Lung (tissue), 12 donors: ENCODE data around the gene GRN. TPM values are rescaled to one million over a fixed set of nuclear protein-coding genes. Genes with fewer than 3 reads are reported as not detected.

Experiments
- ATAC-seq: fragments of 200-7000 bp; cut with Tn5 transposase; one replicate; pipeline ENCODE4 v1.9.1; 2020; ENCODE audit warnings: moderate number of reproducible peaks; ENCODE audit not compliant: insufficient read depth, low FRiP score
- DNase-seq, 3 donors: peaks; one replicate each; pipeline ENCODE4 v3.0.0-alpha.2; 2013 to 2017
- H3K27ac ChIP-seq, 2 donors: one replicate each; pipeline ENCODE4 v1.5.1; 2013; ENCODE audit warnings: mild to moderate bottlenecking in 2 of 2, moderate library complexity in 2 of 2, control low read depth in 1 of 2, inconsistent platforms in 1 of 2, low read depth in 1 of 2, low read length in 1 of 2
- H3K27me3 ChIP-seq, 3 donors: one replicate each; pipeline ENCODE4 v1.5.1; 2013; ENCODE audit warnings: low read length in 2 of 3; ENCODE audit not compliant: control insufficient read depth in 3 of 3, insufficient read depth in 3 of 3
- H3K36me3 ChIP-seq, 4 donors: one replicate each; pipeline ENCODE4 v1.5.1; 2013; ENCODE audit warnings: low read length in 4 of 4, mild to moderate bottlenecking in 1 of 4, moderate library complexity in 1 of 4; ENCODE audit not compliant: control insufficient read depth in 4 of 4, insufficient read depth in 4 of 4
- H3K4me1 ChIP-seq, 5 donors: one replicate each; pipeline ENCODE4 v1.5.1; 2013; ENCODE audit warnings: low read length in 5 of 5, mild to moderate bottlenecking in 2 of 5, moderate library complexity in 1 of 5; ENCODE audit not compliant: control insufficient read depth in 5 of 5, insufficient read depth in 5 of 5
- H3K4me3 ChIP-seq: one replicate; pipeline ENCODE4 v1.5.1; 2013; ENCODE audit warnings: mild to moderate bottlenecking, control low read depth, moderate library complexity
- H3K9ac ChIP-seq, 2 donors: one replicate each; pipeline ENCODE4 v1.5.1; 2013; ENCODE audit warnings: low read length in 2 of 2, control low read depth in 1 of 2; ENCODE audit not compliant: insufficient read depth in 1 of 2
- H3K9me3 ChIP-seq, 4 donors: one replicate each; pipeline ENCODE4 v1.5.1; 2013; ENCODE audit warnings: low read length in 3 of 4, mild to moderate bottlenecking in 1 of 4, moderate library complexity in 1 of 4; ENCODE audit not compliant: control insufficient read depth in 4 of 4, insufficient read depth in 3 of 4
- CTCF ChIP-seq: IDR thresholded peaks from 2 replicates; pipeline ENCODE4 v1.5.1; 2012; ENCODE audit warnings: mild to moderate bottlenecking; ENCODE audit errors: control extremely low read depth, extremely low read depth
- WGBS, 2 donors: extraction: QIAGEN DNeasy Blood & Tissue Kit; methylation state at CpG; one replicate each; pipeline ENCODE4 v1.1.7; 2013; 5-methylcytosine and 5-hydroxymethylcytosine counted together
- polyA plus RNA-seq, 2 donors: library from polyadenylated mRNA; stranded (reverse); fragments of 200-250 nt; gene quantifications; one replicate each; pipeline ENCODE4 v1.2.1, GENCODE V29; 2013
- total RNA-seq, 2 donors: library from RNA; depleted of rRNA in 1 of 2; stranded (reverse); fragments of >200 nt in 1 of 2; gene quantifications; one replicate each; pipeline ENCODE4 v1.2.1, GENCODE V29; 2014 to 2021
- donor health status: control.
- donor health status: control.
- donor health status: Bipolar disorder and iron deficiency.
- donor health status: healthy.
- donor health status: DM: yes; HTN: yes; CAD: no.

Gene GRN
- total and polyA plus RNA-seq, 4 donors, result 160 to 753 (median 510) TPM

- WGBS, 2 donors, result 72 to 81% methylated on average over 4 of the region's 4 CpGs
- no peak overlapping the region for H3K27ac ChIP-seq
Measured at GRCh38 chr17:44381810-44382305, 36.8 kb downstream of the GRN start.

GRCh38 chr17:44382917-44383316, 37.8 kb downstream of the GRN start:
- no peak for ATAC-seq
- no peak for TF ChIP-seq CTCF
- no peak overlapping the region for H3K9ac ChIP-seq
- H3K4me1 ChIP-seq, result peaks cover 0 to 16% (median 0%) of the 10 kb centered on the region in 5 donors
- H3K9me3 ChIP-seq, result no peaks in the 10 kb centered on the region
- WGBS, 2 donors, result 92 to 96% methylated on average over 6 of the region's 6 CpGs
- no peaks in the 10 kb centered on the region for H3K36me3 ChIP-seq
- no peak overlapping the region for H3K4me3 ChIP-seq
- no peak overlapping the region for H3K27ac ChIP-seq
- H3K27me3 ChIP-seq, result peaks cover 0 to 21% (median 3%) of the 10 kb centered on the region in 3 donors
- no peak for DNase-seq

More at GRCh38 chr17:44381810-44382305, 36.8 kb downstream of the GRN start:
- TF ChIP-seq CTCF, result no peak
- H3K9ac ChIP-seq, result no peak overlapping the region
- H3K36me3 ChIP-seq, result no peaks in the 10 kb centered on the region
- no peaks in the 10 kb centered on the region for H3K9me3 ChIP-seq
- no peak for ATAC-seq
- H3K27me3 ChIP-seq, result peaks cover 0 to 21% (median 3%) of the 10 kb centered on the region in 3 donors
- DNase-seq, result no peak
- H3K4me1 ChIP-seq, result peaks cover 0 to 18% (median under 1%) of the 10 kb centered on the region in 5 donors
- H3K4me3 ChIP-seq, result no peak overlapping the region

GRCh38 chr17:44383363-44383762, 38.3 kb downstream of the GRN start:
- no peak overlapping the region for H3K27ac ChIP-seq

More at GRCh38 chr17:44383363-44383762, 38.3 kb downstream of the GRN start:
- TF ChIP-seq CTCF, result no peak
- Histone ChIP-seq H3K9ac (no peak overlapping the region), H3K9me3 (no peaks in the 10 kb centered on the region), H3K4me1 (peaks cover 0 to 16% (median 0%) of the 10 kb centered on the region in 5 donors), H3K27me3 (peaks cover 0 to 21% (median 3%) of the 10 kb centered on the region in 3 donors), H3K36me3 (no peaks in the 10 kb centered on the region), H3K4me3 (no peak overlapping the region)
- WGBS, 2 donors, result 96% methylated on average over 15 of the region's 15 CpGs
- DNase-seq (no peak), ATAC-seq (no peak)
